Head of caudate nucleus (tissue), 42 donors: ENCODE measurements around the gene COL8A1.
"Not testable (repeated sequence)": the region's sequence is repeated elsewhere in the genome, so short reads cannot be mapped to it uniquely, and the experiment has no call there.

Experiments
- DNase-seq, 42 donors: peaks; one replicate each; pipeline versions ENCODE4 v3.0.0 to v3.0.0-alpha.2; 2020 to 2021; ENCODE audit warnings: mixed read lengths in 7 of 42
- intact Hi-C: fragments of 100-400 bp; cut with DNase I; formaldehyde crosslinking; loops from one replicate; pipeline ENCODE4 v1.15.0; 2022

The COL8A1 gene

GRCh38 chr3:99638167-99638948, at the start of gene COL8A1:
Gene COL8A1 (plus strand): TSS chr3:99638594. CDS start chr3:99790683, 152,089 bp downstream.
- intact Hi-C loops, result no loop called here
- DNase-seq, result peak in 11 of 42 donors; percentile 4 to 49 (median 16)

- intact Hi-C loops, DNase-seq: not testable (repeated sequence)
These were observed 49.2 kb upstream of the COL8A1 start for GRCh38 chr3:99589168-99589567.

GRCh38 chr3:99599894-99600293, 38.5 kb upstream of the COL8A1 start:
- intact Hi-C loops, result no loop called here
- DNase-seq, result no peak

GRCh38 chr3:99601515-99601914, 36.9 kb upstream of the COL8A1 start:
- intact Hi-C loops, result no loop called here

GRCh38 chr3:99602183-99602582, 36.2 kb upstream of the COL8A1 start:
- intact Hi-C loops, result no loop called here
- DNase-seq, result no peak

More at GRCh38 chr3:99601515-99601914, 36.9 kb upstream of the COL8A1 start:
- DNase-seq, result no peak

- DNase-seq, result no peak
These were observed 31.2 kb upstream of the COL8A1 start for GRCh38 chr3:99607151-99607550.

GRCh38 chr3:99614768-99615167, 23.6 kb upstream of the COL8A1 start:
- intact Hi-C loops, result no loop called here
- DNase-seq, result no peak

More at GRCh38 chr3:99607151-99607550, 31.2 kb upstream of the COL8A1 start:
- intact Hi-C loops, result no loop called here

GRCh38 chr3:99620077-99620767, 18.2 kb upstream of the COL8A1 start:
- no peak for DNase-seq

GRCh38 chr3:99620976-99621375, 17.4 kb upstream of the COL8A1 start:
- intact Hi-C loops, result no loop called here

More at GRCh38 chr3:99620077-99620767, 18.2 kb upstream of the COL8A1 start:
- intact Hi-C loops, result no loop called here

GRCh38 chr3:99624496-99625236, 13.7 kb upstream of the COL8A1 start:
- intact Hi-C loops, result no loop called here
- no peak for DNase-seq

More at GRCh38 chr3:99620976-99621375, 17.4 kb upstream of the COL8A1 start:
- no peak for DNase-seq

GRCh38 chr3:99625237-99625622, 13.2 kb upstream of the COL8A1 start:
- DNase-seq, result no peak
- intact Hi-C loops, result no loop called here

- intact Hi-C loops, result no loop called here
- DNase-seq, result no peak
These were observed 12.6 kb upstream of the COL8A1 start for GRCh38 chr3:99625643-99626416.

GRCh38 chr3:99626417-99626788, 12.0 kb upstream of the COL8A1 start:
- DNase-seq, result no peak
- intact Hi-C loops, result no loop called here

GRCh38 chr3:99627062-99627826, 11.2 kb upstream of the COL8A1 start:
- no peak for DNase-seq

GRCh38 chr3:99630815-99631214, 7.6 kb upstream of the COL8A1 start:
- intact Hi-C loops, result no loop called here
- DNase-seq, result no peak

More at GRCh38 chr3:99627062-99627826, 11.2 kb upstream of the COL8A1 start:
- intact Hi-C loops, result no loop called here

- intact Hi-C loops, result no loop called here
- DNase-seq, result no peak
These were observed 4.4 kb upstream of the COL8A1 start for GRCh38 chr3:99633887-99634558.

GRCh38 chr3:99634881-99635280, 3.5 kb upstream of the COL8A1 start:
- intact Hi-C loops, result no loop called here
- no peak for DNase-seq

GRCh38 chr3:99635348-99635747, 3.0 kb upstream of the COL8A1 start:
- DNase-seq, result no peak
- intact Hi-C loops, result no loop called here
